ENCODE data around the gene CALML5.

CALML5 gene

DNA sequence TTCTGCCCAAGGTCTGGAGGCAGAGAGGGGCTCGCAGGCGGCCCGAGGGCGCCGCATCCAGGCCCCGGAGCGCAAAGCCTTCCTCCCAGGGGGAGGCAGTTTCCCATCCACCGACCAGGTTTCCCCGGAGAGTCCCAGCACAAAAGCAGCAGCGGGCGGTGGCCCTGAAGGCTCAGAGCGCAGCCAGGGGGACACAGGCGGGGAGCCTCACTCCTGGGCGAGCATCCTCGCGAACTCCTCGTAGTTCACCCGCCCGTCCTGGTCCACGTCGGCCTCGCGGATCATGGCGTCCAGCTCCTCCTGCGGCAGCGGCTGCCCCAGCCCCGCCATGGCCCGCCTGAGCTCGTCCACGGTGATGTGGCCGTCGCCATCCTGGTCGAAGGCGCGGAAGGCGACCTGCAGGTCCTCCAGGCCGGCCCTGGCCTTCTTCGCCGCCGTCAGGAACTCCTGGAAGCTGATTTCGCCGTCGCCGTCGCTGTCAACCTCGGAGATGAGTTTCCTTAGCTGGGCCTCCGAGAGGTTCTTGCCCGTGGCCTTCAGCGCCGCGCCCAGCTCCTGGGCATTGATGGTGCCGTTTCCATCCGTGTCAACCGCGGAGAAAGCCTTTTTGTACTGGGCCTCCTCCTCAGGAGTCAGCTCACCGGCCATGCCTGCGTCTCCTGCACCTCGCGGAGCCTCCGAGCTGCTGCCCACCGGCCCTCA, 428 bp downstream of the CALML5 start:
- no peak for DNase-seq

DNA sequence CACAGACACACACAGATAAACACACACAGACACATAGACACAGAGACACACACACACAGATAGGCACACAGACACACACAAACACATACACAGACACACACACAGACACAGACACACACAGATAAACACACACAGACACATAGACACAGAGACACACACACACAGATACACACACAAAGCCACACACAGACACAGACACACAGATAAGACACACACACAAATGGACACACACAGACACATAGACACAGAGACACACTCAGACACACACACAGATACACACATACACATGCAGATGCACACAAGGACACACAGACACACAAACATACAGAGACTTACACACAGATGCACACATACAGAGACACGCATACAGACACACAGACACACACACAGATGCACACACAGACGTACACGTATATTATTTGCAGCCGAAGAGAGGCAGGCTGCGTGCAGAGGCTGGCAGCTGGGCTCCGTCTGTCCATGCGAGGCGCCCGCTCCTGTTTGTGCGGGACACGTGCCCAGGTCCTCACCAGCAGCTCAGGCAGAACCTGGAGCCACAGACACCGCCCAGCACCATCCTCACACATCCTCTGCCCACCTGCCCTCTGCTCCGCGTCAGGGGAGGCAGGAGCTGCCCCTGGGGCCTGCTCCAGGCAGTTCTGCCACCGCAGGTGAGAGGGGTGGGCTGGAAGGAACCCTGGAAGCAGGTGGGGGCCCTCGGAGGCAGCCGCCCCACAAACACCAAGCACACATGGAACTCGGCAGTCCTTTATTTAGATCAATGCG, 1.2 kb downstream of the CALML5 start:
- DNase-seq, result no peak

DNA sequence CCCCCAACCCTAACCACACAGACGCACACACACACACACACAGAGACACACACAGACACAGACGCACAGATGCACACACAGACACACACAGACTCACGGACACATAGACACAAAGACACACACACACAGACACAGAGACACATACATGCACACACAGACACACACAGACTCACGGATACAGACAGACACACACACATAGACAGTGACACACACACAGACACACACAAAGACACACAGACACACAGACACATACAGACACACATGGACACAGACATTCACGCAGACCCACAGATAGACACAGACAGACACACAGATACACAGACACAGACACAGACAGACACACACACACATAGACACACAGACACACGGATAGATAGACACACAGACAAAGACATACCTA, 2.1 kb downstream of the CALML5 start:
- DNase-seq, result no peak

- no peak for DNase-seq
Observed at GRCh38 chr10:5496261-5497250, 2.8 kb downstream of the CALML5 start.

DNA sequence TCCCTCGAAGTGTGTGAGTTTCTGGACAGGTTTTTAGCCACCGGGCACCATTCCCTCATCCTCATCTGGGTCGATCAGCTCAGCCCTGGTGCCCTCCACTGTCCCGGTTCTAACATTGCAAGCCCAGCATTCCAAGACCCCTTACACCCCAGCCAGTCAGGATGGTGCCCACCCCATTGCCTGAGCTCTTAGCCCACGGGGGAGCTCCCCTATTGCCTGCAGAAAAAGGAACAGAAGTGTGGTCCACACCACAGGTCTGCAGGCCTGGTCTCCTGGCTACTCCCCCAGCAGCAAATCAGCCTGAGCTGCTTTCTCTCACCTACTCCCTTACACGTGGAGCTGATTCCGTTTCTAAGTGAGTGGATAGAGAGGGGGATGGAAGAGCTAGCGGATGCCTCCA, 4.8 kb downstream of the CALML5 start:
- DNase-seq, result no peak

- DNase-seq, result no peak
Observed at GRCh38 chr10:5493691-5494090, 5.7 kb downstream of the CALML5 start.

- DNase-seq, result no peak
Observed at GRCh38 chr10:5492929-5493576, 6.3 kb downstream of the CALML5 start.

DNA sequence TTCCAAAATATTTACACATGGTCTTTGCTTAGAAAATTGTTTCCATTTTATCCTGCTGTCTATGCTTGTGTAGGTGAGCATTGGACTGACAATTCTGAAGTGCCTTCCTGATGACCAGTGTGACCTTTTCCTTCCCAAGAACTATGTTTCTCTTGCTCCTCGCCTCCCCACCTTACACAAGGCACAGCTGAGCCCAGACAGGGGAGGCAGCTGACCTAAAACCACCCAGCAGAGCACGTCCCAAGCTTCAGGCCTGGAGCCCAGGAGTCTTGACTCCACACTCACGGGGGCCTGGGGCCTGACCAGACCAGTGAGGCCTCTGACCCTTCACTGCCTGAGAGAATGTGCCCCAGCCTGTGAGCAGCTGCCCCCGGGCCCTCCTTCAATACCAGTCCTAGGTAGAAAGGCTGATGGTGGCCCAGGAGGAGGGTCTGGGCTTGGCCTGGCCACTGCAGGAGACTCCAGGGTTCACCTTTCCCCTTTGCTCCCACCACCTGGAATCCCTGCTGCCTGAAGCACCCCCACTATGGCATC, 7.0 kb downstream of the CALML5 start:
- DNase-seq, result no peak

DNA sequence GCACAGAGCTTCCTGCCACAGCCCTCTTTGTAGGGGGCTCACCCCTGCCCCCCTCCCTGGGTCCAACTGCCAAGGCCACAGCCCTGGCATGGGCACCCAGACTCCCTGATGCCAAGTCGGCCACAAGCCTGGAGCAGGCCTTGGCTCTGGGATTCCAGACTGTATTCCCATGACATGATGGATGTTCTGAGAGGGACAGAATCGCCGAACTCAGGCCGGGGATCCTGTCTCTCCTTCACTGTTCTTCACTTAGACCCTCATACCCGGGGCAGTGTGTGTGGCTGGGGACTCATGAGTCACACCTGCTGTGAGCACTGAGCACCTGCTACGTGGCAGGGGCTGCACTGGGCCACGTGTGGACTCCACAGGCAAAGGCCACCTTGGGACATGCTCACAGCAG, 7.9 kb downstream of the CALML5 start:
- DNase-seq, result no peak

GRCh38 chr10:5490698-5491464, 8.5 kb downstream of the CALML5 start:
- DNase-seq, result no peak

DNA sequence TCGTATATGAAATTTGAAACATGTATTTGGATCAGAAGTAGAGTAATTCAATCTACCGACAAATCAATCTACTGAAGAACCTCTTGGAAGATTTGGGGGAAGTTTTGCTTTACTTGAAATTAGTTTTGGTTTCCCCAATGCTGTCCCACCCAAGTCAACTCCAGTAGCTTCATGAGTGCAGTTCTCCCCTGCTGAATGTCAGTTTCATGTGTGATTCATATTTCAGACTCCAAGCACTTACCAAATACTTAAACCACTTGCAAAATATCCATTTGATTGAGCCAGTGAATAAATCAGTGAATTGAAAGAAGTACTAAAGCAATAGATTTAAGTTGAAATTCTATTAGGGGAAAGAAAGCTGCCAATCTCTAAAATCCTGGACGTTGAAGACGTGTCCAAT, 9.3 kb downstream of the CALML5 start:
- no peak for DNase-seq

DNA sequence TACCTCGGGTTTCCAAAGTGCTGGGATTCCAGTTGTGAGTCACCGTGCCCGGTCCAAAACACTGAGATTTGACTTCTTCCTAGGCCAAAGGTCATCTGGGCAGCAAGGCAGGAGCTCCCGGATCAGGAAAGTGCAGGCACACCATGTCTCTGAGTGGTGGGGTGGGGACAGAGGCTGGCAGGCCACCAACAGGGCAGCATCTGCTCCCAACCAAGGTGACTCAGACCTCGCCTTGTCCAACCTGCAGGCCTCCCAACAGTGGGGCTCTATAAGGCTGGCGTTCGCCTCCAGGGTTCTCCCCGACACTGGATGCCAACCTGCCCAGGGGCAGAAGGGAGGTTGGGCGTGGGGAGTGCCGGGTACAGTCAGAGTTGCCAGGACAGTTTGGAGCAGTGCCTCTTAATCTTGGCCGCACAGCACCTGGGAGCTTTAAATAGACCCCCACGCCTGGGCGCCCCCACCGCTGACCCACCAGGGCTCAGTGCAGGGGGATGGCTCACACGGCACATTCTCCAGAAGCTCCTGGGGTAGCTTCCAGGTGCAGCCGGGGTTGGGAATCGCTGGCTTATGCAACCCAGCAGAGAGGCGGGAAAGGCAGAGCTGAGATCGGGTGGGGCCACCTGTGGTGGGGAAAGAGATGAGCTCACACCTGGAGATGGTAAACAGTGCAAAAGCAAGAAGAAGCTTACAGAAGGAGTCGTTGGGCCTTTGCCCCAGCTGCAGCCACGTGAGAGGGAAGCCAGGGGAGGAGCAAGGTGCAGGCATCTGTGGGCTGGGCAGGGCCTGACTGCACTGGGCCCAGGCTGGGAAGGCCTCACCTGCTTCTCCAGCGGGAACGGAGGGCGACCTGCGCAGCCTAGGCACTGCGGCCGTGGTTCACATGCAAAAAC, 10.9 kb downstream of the CALML5 start:
- no peak for DNase-seq

DNA sequence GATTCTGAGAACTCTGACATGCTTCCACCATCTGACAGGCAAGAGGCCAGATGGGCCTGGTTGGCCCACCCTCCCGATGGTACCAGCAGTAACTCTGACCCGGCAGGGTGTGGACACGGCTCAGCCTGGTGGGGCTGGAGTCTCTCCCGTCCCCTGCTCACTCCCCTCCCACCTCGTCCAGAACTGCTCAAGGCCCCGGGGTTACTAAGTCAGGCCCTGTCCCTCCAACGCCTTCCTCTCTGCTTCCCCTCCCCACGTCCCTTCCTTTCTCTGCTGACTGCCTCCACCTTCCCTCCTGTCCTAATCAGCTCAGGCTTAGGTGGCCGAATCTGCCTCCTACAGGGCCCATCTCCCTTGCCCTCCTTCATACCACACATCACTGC, 12.5 kb downstream of the CALML5 start:
- DNase-seq, result no peak

DNA sequence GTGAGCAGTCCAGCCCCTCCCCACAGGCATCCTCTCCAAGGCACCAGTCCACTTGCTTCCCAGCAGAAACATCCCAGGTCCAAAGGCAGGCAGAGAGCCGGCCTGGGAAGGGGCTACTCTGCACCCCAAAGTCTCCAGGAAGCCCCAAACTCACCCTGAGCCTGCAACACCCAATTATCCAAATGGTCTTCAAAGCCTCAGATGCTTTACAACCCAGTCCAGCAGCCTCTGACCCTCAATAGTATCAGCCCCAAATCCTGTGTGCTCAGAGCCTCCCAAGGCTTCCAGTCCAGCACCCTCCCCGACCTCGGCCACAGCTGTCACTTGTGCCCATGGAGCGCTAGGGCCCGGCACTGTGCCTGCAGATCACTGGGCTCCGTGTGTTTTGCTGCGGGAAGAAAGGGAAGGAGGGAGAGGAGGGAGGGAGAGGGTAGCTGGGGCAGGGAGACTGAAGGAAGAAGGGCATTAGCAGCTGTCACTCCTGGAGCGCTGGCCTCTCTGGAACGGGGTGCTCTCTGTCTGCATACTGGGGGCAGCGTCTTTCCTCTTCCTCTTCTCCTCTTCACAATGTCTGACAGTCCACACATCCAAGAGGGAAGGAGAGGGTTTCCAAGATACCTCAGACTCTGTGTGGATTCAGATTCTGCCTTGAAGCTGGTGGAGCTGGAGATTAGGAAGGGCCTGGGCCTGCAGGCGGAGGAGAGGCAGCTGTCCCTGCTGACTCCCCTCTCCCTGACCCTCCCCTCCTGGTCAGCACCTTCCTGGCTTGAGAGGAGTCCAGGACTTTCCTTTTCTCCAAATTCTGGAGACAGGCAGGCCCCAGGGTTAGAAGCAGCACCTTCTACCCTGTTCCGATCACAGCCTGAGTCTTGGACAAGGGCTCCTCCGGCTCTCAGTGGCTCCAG, 13.2 kb downstream of the CALML5 start:
- no peak for DNase-seq

- DNase-seq, result no peak
Observed at GRCh38 chr10:5485290-5485689, 14.1 kb downstream of the CALML5 start.

DNA sequence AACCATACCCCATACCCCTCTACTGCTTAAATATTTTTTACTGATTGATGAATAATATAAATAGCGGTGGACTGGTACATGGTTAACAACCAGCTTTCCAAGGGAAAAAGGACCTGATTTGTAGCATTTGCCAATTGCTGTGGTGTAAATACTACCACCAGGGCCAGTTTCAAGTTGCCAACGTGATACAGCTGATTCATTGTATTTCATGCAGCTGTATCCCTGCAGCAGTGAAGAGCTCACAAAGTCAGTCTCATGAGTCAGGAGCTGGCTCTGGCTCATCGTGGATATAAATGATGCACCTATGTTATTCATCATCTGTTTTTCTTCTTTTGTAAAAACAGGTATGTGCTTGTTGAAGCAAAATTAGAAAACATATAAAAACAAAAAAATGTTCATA, 15.2 kb downstream of the CALML5 start:
- DNase-seq, result no peak

DNA sequence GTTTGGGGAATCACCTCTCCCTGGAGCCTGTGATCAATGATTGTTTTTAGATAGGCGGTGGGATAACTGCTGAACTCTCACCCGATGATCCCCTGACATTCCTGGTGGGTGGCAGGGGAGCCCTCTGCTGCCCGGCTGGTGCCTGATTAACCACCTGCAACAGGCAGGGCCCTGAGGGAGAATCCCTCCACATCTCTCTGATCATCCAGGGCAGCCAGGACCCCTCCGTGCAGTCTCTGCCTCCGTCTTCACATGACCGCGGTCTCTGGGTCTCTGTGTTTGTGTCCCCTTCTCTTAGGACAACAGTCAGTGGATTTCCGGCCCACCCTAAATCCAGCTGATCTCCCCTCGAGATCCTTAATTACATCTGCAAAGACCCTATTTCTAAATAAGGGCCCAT, 17.4 kb downstream of the CALML5 start:
- no peak for DNase-seq

DNA sequence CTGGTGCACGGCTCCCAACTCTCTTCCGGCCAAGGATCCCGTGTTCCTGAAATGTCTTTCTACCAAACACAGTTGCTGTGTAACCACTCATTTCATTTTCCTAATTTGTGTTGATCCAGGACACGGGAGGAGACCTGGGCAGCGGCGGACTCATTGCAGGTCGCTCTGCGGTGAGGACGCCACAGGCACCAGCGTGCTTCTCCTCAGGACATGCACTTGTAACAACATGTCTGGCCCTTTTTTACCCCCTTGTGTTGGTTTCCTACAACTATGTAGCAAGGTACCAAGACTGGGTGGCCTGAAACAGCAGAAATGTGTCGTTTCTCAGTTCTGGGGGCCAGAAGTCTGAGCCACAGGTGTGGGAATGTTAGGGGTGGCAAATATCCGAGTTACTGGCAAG, 18.2 kb downstream of the CALML5 start:
- no peak for DNase-seq

DNA sequence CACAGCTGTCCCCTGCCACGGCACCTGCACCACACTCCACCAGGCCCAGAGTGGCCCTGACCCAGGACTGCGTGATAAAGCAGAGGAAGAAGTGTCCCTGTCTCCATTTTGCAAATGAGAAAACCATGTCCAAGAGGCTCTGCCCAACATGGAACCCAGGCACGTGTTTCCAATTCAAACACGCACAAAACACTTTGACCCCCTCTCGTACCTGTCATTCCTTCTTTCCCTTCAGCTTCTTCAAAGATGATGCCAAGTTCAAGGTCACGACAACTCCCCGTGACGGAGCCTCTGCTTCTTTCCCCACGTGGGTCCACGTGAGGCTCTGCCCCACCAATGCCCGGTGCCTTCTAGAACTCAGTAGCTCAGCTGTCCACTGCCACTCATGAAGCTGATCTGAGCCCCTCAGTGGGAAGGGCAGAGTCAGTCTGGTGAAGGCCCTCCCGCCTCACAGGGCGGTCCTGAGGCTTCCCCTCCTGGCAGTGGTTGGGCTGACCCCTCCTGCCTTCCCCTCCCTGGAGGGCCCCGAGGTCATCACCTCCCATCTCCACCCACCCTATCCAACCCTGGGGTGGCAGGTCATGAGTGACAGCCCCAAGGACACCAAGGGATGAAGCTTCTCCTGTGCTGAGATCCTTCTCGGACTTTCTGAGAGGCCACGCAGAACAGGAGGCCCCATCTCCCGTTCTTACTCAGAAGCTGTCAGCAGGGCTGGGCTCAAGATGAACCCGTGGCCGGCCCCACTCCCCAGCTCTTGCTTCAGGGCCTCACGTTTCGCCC, 19.0 kb downstream of the CALML5 start:
- DNase-seq, result no peak
